Uterus (tissue), 4 donors: Measurements from ENCODE around the gene BABAM2. TPM values are rescaled to one million over a fixed set of nuclear protein-coding genes. Genes with fewer than 3 reads are reported as not detected.

ENCODE experiments used
- DNase-seq, 2 donors: peaks; one replicate each; pipeline ENCODE4 v3.0.0-alpha.2; 2019 to 2020
- H3K27ac ChIP-seq, 2 donors: fragments of 200-600 bp; sonication (generic); 1 replicate in 1 of 2; 2 replicates in 1 of 2; pipeline ENCODE4 v1.5.1; 2016 to 2018
- H3K27me3 ChIP-seq, 2 donors: fragments of 200-600 bp; sonication (generic); one replicate each; pipeline ENCODE4 v1.5.1; 2018 to 2019; ENCODE audit warnings: control low read depth in 1 of 2
- H3K36me3 ChIP-seq, 2 donors: fragments of 200-600 bp; sonication (generic); one replicate each; pipeline ENCODE4 v1.5.1; 2019; ENCODE audit warnings: control low read depth in 1 of 2
- H3K4me1 ChIP-seq, 2 donors: fragments of 200-600 bp; sonication (generic); one replicate each; pipeline ENCODE4 v1.5.1; 2018 to 2019; ENCODE audit warnings: control low read depth in 1 of 2
- H3K4me3 ChIP-seq, 2 donors: fragments of 200-600 bp; sonication (generic); 1 replicate in 1 of 2; 2 replicates in 1 of 2; pipeline ENCODE4 v1.5.1; 2018 to 2019; ENCODE audit warnings: mild to moderate bottlenecking in 1 of 2
- H3K9me3 ChIP-seq, 2 donors: fragments of 200-600 bp; sonication (generic); one replicate each; pipeline ENCODE4 v1.5.1; 2019; ENCODE audit warnings: control low read depth in 1 of 2
- CTCF ChIP-seq, 4 experiments: fragments of 200-600 bp in 2 of 4; fragments of 450-650 bp in 2 of 4; sonication (generic) in 2 of 4; IDR thresholded peaks; one replicate each; pipeline ENCODE4 v1.5.1; 2016 to 2019; ENCODE audit warnings: antibody characterized with exemption in 4 of 4, mild to moderate bottlenecking in 2 of 4, moderate library complexity in 1 of 4
- POLR2A ChIP-seq, 2 donors: fragments of 450-650 bp; IDR thresholded peaks; one replicate each; pipeline ENCODE4 v1.6.1; 2016; ENCODE audit warnings: antibody characterized with exemption in 2 of 2, mild to moderate bottlenecking in 1 of 2, moderate library complexity in 1 of 2
- intact Hi-C: fragments of 100-400 bp; cut with DNase I; formaldehyde crosslinking; loops from one replicate; pipeline ENCODE4 v1.15.1; 2023; ENCODE audit warnings: low total_unique reads
- total RNA-seq, 4 donors: library from RNA; depleted of rRNA in 3 of 4; stranded (reverse); fragments of >200 nt in 3 of 4; gene quantifications; one replicate each; pipeline versions ENCODE4 v1.1.0 to v1.2.4, GENCODE V29; 2014 to 2023
- donor health status: DM: yes; HTN: yes; CAD: no.

BABAM2 gene
- total RNA-seq, 4 donors from 2014 or later = 24.1 to 62.1 (median 32.5) TPM

- TF ChIP-seq CTCF (IDR thresholded peaks at IDR 0.05) = no peak
- TF ChIP-seq POLR2A (IDR thresholded peaks at IDR 0.05) = no peak
- Histone ChIP-seq H3K36me3 (no peaks in the 10 kb centered on the region), H3K27me3 (no peaks in the 10 kb centered on the region), H3K4me3 (no peak overlapping the region), H3K27ac (no peak overlapping the region), H3K4me1 (no peaks in the 10 kb centered on the region), H3K9me3 (no peaks in the 10 kb centered on the region)
- no peak for DNase-seq
- intact Hi-C loops = no loop called here
These were observed 177.6 kb downstream of the BABAM2 start for GRCh38 chr2:28068088-28068487.

GRCh38 chr2:28068527-28068926 lies 178.0 kb downstream of the BABAM2 start:
- Histone ChIP-seq H3K4me1 (no peaks in the 10 kb centered on the region), H3K4me3 (no peak overlapping the region), H3K27me3 (no peaks in the 10 kb centered on the region), H3K36me3 (no peaks in the 10 kb centered on the region), H3K9me3 (no peaks in the 10 kb centered on the region), H3K27ac (peak overlapping the region in 1 of 2 donors; percentile 8)
- DNase-seq = no peak
- intact Hi-C loops = no loop called here
- TF ChIP-seq POLR2A (IDR thresholded peaks at IDR 0.05) = no peak

GRCh38 chr2:28071221-28071620 lies 180.7 kb downstream of the BABAM2 start:
- Histone ChIP-seq H3K36me3 (no peaks in the 10 kb centered on the region), H3K4me1 (no peaks in the 10 kb centered on the region), H3K4me3 (no peak overlapping the region), H3K27ac (peak overlapping the region in 1 of 2 donors; percentile 24), H3K27me3 (no peaks in the 10 kb centered on the region), H3K9me3 (no peaks in the 10 kb centered on the region)
- TF ChIP-seq CTCF (IDR thresholded peaks at IDR 0.05) (no peak), POLR2A (IDR thresholded peaks at IDR 0.05) (no peak)
- no peak for DNase-seq
- intact Hi-C loops = no loop called here

- no peaks in the 10 kb centered on the region for H3K9me3 ChIP-seq
- no peak overlapping the region for H3K27ac ChIP-seq
- no peak overlapping the region for H3K4me3 ChIP-seq
- intact Hi-C loops = no loop called here
- no peaks in the 10 kb centered on the region for H3K27me3 ChIP-seq
- no peak for TF ChIP-seq POLR2A (IDR thresholded peaks at IDR 0.05)
- no peak for TF ChIP-seq CTCF (IDR thresholded peaks at IDR 0.05)
- H3K4me1 ChIP-seq = no peaks in the 10 kb centered on the region
- DNase-seq = no peak
- H3K36me3 ChIP-seq = no peaks in the 10 kb centered on the region
These were observed 183.6 kb downstream of the BABAM2 start for GRCh38 chr2:28074137-28074536.

GRCh38 chr2:28080911-28081310 lies 190.4 kb downstream of the BABAM2 start:
- peak; percentile 24 to 67 for DNase-seq
- H3K36me3 ChIP-seq = no peaks in the 10 kb centered on the region
- peak; percentile 13 to 56 for TF ChIP-seq POLR2A (IDR thresholded peaks at IDR 0.05)
- no peak for TF ChIP-seq CTCF (IDR thresholded peaks at IDR 0.05)
- H3K9me3 ChIP-seq = no peaks in the 10 kb centered on the region
- no peaks in the 10 kb centered on the region for H3K27me3 ChIP-seq
- H3K27ac ChIP-seq = peak overlapping the region; percentile 88 to 93
- H3K4me1 ChIP-seq = peaks cover 17 to 18% of the 10 kb centered on the region in 2 donors
- H3K4me3 ChIP-seq = no peak overlapping the region
- intact Hi-C loops = loop anchor here (10.0 kb wide), 1 partner anchor 314 kb away; the partner anchor contains the start of gene FOSL2

DNA sequence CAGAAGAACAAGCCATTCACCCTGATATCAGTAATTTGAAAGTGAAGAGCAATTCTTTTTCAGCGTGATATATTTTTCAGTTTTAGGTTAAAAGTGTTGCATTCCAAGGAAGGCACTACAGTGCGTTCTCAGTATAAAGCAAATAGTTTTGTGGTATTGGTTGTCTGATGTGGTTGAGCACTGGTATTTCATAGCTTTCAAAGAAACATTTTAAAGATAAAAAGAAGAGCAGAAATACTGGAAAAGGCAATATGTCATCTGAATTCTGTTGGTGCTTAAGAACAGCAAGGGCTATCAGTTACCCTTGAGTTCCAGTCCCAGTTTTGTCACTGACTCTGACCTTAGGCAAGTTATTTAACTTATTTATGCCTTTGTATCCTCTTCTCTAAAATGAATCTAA lies 191.6 kb downstream of the BABAM2 start:
- intact Hi-C loops = loop anchor here (10.0 kb wide), 1 partner anchor 313 kb away; the partner anchor contains the start of gene FOSL2
- Histone ChIP-seq H3K9me3 (no peaks in the 10 kb centered on the region), H3K27ac (peak overlapping the region; percentile 88 to 93), H3K4me1 (peaks cover 17 to 27% of the 10 kb centered on the region in 2 donors), H3K27me3 (no peaks in the 10 kb centered on the region), H3K36me3 (no peaks in the 10 kb centered on the region), H3K4me3 (no peak overlapping the region)
- no peak for DNase-seq
- TF ChIP-seq POLR2A (IDR thresholded peaks at IDR 0.05) (no peak), CTCF (IDR thresholded peaks at IDR 0.05) (no peak)
